Measurements from ENCODE around the gene USB1. TPM values are rescaled to one million over a fixed set of nuclear protein-coding genes. Genes with fewer than 3 reads are reported as not detected.
"Not testable (repeated sequence)": the region's sequence is repeated elsewhere in the genome, so short reads cannot be mapped to it uniquely, and the experiment has no call there.

USB1 gene
- total RNA-seq, 1 donor from 2014 or later: 36.2 TPM

DNA sequence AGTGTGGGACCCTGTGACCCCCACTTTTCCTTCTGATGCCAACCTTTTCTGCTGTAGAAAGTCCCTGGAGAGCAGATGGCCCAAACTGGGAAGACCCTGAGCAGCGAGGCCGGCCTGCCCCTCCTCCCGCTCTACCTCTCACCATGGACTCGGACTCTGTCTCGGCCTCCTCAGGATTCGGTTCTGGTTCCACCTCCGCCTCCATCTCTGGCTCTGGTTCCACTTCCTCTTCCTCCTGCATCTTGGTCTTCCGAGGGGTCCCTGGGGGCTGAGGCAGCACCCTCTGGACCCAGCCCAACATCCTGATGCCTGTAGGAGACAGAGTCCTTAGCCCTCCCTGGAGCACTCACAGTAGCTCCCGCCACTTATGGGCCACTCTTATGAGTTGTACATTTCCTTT lies 34.2 kb upstream of the USB1 start:
- ATAC-seq: no peak
- intact Hi-C loops (cut with DNase I): no loop called here

GRCh38 chr16:57967916-57968315 lies 33.3 kb upstream of the USB1 start:
- intact Hi-C loops (cut with DNase I): no loop called here

More for the DNA sequence above, 34.2 kb upstream of the USB1 start:
- DNase-seq (ENCODE audit: missing footprints): peak; percentile 34

GRCh38 chr16:57969451-57970123 lies 31.6 kb upstream of the USB1 start:
- DNase-seq (ENCODE audit: missing footprints) (peak; percentile 42), ATAC-seq (no peak)
- intact Hi-C loops (cut with DNase I): no loop called here

More at GRCh38 chr16:57967916-57968315, 33.3 kb upstream of the USB1 start:
- ATAC-seq (no peak), DNase-seq (ENCODE audit: missing footprints) (peak; percentile 1)

- ATAC-seq (no peak), DNase-seq (ENCODE audit: missing footprints) (no peak)
- intact Hi-C loops (cut with DNase I): no loop called here
Measured at GRCh38 chr16:57970319-57970718, 30.9 kb upstream of the USB1 start.

DNA sequence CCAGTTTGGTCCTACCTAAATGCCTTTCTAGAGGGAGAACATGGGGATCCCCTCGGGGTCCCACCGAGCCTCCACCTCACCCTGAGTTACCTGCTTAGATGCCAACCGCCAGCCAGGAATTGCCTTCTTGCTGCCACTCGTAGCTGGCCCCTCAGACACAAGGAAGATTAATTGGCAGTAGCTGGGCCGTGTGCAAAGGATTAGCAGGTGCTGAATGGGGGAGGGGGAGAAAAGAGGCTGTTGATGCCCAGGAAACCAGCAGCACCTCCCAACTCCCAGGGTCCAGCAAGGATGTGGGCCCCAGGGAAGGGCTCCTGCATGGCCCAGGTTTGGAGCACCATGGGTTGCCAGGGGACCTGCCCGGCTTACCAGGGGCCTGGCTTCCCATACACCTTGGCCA lies 30.2 kb upstream of the USB1 start, which contains the start of gene CNGB1:
Gene CNGB1, minus strand, starts transcription at position 159 of the 400 bp plus-strand sequence. CDS start 3,842 bp downstream, outside the sequence.
- ATAC-seq: no peak
- peak; percentile 30 for DNase-seq (ENCODE audit: missing footprints)
- intact Hi-C loops (cut with DNase I): no loop called here

DNA sequence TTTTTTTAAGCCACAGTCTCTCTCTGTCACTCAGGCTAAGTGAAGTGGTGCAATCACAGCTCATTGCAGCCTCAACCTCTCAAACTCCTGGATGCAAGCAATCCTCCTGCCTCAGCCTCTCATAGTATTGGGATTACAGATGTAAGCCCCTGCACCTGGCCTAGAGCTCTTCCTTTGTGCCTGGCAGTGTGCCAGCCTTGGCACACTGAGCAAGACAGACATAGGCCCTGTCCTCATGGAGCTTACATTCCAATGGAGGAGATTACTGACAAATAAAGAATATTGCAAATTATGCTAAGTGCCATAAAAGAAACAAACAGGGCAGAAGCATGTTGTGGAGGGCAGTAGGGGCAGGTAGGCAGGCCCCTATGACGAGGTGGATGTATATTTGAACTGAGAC lies 29.4 kb upstream of the USB1 start:
- intact Hi-C loops (cut with DNase I): no loop called here
- ATAC-seq (no peak), DNase-seq (ENCODE audit: missing footprints) (peak; percentile 4)

DNA sequence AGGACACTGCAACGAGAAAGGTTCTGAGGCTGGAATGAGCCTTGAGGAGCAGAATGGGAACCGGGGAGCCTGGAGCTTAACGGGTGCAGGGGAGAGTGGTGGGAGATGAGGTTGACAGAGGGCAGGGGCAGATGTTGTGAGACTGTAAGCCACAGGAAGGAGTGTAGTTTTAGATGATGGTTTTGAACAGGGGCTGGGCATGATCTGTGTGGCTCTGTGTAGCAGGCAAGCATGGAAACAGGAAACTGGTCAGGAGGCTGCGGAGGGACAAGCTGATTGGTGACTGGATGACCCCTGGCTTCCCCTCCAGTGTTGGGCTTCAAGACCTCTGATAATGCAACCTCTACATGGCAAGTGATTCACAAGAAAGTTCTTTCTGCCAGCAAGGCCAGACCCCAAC lies 28.9 kb upstream of the USB1 start:
- intact Hi-C loops (cut with DNase I): no loop called here
- no peak for DNase-seq (ENCODE audit: missing footprints)

DNA sequence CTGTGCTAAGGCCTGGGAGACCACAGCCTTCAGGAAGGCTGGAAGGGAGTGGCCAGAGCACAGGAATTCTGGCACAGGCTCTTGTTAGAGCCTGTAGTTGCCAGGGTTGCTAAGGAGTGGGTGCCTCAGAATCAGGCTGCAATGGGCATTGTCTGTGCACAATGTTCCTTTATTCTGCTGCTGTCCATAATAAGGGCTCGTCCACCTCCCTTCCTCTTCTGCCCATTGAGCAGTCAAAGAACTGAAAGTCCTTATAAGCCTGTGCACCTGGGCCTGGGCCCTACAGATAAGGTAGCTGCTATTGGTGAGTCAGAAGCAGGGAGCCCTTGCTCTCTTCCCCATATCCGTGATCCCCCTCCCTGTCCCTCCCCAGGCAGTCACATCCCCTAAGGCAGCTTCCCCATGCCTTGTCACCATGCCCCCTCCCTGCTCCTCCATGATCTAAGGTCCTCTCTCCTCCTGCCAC lies 24.8 kb upstream of the USB1 start:
- ATAC-seq: peak; percentile 84
- intact Hi-C loops (cut with DNase I): no loop called here

More for the DNA sequence above, 28.9 kb upstream of the USB1 start:
- ATAC-seq: no peak

DNA sequence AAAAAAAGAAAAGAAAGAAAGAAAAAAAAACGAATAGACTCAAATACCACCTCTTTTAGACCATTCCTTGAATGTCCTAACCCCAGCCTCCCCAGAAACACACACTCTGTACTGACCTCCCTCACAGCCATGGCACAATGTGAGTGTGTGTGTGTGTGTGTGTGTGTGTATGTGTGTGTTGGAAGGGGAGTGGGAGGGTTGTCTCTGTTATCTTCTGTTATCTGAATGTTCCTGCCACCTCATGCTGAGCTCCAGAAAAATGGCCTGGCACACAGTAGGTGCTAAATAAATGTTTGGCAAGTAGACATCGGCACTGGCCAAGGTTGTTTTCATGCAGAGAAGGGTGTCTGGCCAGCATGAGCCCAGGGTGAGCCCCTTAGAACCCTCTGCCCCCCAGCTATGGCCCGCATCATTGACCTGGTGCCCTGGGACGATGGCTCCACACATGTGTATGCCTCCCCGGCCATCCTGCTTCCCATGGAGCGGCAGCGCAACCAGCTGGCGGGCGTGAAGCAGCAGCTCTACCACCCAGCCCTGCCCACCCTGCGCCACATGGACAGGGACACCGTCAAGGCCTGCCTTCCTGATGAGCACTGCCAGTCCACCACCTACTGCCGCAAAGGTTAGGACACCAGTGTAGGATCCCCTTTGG lies 23.7 kb upstream of the USB1 start:
- DNase-seq (ENCODE audit: missing footprints): peak; percentile 63
- ATAC-seq: peak; percentile 17
- intact Hi-C loops (cut with DNase I): no loop called here

More for the DNA sequence above, 24.8 kb upstream of the USB1 start:
- DNase-seq (ENCODE audit: missing footprints): peak; percentile 50

DNA sequence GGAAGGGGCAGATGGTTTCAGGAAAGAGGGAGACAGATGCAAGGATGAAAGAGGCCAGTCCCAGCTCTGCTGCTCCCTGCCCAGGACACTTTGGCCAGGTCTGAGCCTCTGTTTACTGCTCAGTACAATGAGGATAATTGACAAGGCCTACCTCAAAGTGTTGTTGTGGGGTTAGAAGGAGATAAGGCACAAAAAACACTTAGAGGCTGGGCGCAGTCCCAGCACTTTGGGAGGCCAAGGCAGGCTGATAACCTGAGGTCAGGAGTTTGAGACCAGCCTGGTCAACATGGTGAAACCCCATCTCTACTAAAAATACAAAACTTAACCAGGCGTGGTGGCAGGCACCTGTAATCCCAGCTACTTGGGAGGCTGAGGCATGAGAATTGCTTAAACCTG lies 23.1 kb upstream of the USB1 start:
- DNase-seq (ENCODE audit: missing footprints): peak; percentile 37
- intact Hi-C loops (cut with DNase I); ATAC-seq: not testable (repeated sequence)

GRCh38 chr16:57979006-57979585 lies 22.1 kb upstream of the USB1 start:
- DNase-seq (ENCODE audit: missing footprints): peak; percentile 21
- no peak for ATAC-seq
- intact Hi-C loops (cut with DNase I): no loop called here

- ATAC-seq (no peak), DNase-seq (ENCODE audit: missing footprints) (no peak)
- intact Hi-C loops (cut with DNase I): no loop called here
Measured at GRCh38 chr16:57981636-57982035, 19.6 kb upstream of the USB1 start.

- ATAC-seq (no peak), DNase-seq (ENCODE audit: missing footprints) (no peak)
- intact Hi-C loops (cut with DNase I): no loop called here
Measured at GRCh38 chr16:57982385-57982784, 18.8 kb upstream of the USB1 start.

DNA sequence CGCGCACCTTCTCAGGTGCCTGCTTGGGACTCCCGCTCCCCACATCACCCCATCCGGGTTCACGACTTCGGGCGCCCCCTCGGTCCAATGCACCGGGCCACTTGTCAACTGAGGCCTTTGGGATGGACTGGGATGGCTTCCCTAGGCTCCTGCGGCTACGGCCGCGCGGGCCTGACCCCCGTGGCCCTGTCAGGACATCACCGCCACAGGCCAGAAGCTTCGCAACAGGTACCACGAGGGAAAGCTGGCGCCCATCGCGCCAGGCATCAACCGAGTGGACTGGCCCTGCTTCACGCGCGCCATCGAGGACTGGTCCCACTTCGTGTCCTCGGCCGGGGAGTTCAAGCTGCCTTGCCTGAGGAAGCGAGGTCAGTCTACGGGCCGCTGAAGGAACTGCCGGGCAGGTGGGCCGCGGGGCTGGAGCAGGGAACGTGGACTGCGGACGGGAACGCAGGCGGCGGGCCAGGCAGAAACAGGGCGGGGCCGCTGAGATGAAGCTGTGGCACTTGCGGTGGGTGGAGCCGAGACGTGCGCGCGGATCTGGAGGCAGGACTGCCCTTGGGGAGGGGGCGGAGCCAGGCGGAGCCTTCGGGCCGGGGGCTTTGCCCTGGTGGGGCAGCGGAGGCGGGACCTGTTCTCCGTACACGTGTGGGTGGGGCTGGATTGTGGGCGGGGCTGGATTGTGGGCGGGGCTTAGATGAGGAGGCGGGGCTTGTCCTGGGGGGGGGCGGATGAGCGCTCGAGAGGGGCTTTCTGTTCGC lies 16.6 kb upstream of the USB1 start:
- intact Hi-C loops (cut with DNase I): loop anchor here (5.0 kb wide), 1 partner anchor 47 kb away; no protein-coding TSS in a partner anchor
- DNase-seq (ENCODE audit: missing footprints) (peak; percentile 94), ATAC-seq (peak; percentile 87)

- DNase-seq (ENCODE audit: missing footprints) (no peak), ATAC-seq (peak; percentile 36)
- intact Hi-C loops (cut with DNase I): loop anchor here (5.0 kb wide), 1 partner anchor 48 kb away; no protein-coding TSS in a partner anchor
Measured at GRCh38 chr16:57985204-57986181, 15.7 kb upstream of the USB1 start.

GRCh38 chr16:57986196-57986595 lies 15.0 kb upstream of the USB1 start:
- no peak for DNase-seq (ENCODE audit: missing footprints)
- intact Hi-C loops (cut with DNase I): loop anchor here (5.0 kb wide), 1 partner anchor 49 kb away; no protein-coding TSS in a partner anchor
- ATAC-seq: no peak

DNA sequence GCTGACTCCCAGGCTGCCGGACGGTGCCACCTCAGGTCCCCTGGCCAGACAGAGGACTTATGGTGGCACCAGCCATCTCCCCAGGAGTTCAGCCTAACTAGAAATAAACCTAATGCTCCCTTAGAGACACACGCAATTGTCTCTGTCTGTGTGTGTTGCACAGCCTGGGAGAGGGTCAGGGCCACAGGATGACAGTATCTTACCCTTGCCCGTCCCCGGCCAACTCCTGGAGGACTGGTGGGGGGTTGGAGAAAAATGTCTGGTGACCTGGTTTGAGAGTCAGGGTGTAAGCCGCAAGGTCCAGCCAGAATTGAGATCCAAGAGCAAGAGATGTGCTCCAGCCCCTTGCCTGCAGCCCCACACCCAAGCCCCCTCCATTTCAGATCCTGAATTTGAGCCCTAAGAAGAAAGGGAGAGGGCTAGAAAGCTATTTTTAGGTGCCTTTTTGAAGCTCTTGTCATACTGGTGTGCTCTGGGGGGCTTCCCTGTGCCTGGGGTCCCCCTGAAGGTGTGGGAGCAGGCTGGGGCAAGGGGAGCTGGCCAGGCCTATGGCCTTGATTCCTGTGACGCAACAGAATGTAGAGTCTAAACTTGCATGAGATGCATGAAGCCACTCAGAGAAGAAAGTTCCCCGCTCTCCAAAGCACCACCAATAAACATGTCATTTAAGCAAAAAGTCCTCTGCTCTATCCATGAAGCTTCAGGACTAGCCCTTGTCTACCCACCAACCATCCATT lies 13.6 kb upstream of the USB1 start:
- intact Hi-C loops (cut with DNase I): loop anchor here (5.0 kb wide), 1 partner anchor 50 kb away; no protein-coding TSS in a partner anchor
- no peak for DNase-seq (ENCODE audit: missing footprints)
- no peak for ATAC-seq
